ENCODE measurements around the gene CD28. TPM values are rescaled to one million over a fixed set of nuclear protein-coding genes. Genes with fewer than 3 reads are reported as not detected.

The CD28 gene
- total RNA-seq, 2 donors from 2014 or later: 0.52 TPM; not detected in 1

- Histone ChIP-seq H3K9me3 (no peaks in the 10 kb centered on the region), H3K4me3 (no peak overlapping the region), H3K27ac (no peak overlapping the region), H3K27me3 (no peaks in the 10 kb centered on the region), H3K4me1 (peaks cover 5% of the 10 kb centered on the region), H3K36me3 (replicated peaks in 1 of 2; ENCODE audit: insufficient read depth in 1 of 2, low read depth in 2 of 2) (no peaks in the 10 kb centered on the region)
- intact Hi-C loops (cut with DNase I): no loop called here
- ATAC-seq (no peak), DNase-seq (no peak)
- no peak for TF ChIP-seq POLR2A (IDR thresholded peaks at IDR 0.05)
Measured at GRCh38 chr2:203662951-203663350, 43.5 kb upstream of the CD28 start.

DNA sequence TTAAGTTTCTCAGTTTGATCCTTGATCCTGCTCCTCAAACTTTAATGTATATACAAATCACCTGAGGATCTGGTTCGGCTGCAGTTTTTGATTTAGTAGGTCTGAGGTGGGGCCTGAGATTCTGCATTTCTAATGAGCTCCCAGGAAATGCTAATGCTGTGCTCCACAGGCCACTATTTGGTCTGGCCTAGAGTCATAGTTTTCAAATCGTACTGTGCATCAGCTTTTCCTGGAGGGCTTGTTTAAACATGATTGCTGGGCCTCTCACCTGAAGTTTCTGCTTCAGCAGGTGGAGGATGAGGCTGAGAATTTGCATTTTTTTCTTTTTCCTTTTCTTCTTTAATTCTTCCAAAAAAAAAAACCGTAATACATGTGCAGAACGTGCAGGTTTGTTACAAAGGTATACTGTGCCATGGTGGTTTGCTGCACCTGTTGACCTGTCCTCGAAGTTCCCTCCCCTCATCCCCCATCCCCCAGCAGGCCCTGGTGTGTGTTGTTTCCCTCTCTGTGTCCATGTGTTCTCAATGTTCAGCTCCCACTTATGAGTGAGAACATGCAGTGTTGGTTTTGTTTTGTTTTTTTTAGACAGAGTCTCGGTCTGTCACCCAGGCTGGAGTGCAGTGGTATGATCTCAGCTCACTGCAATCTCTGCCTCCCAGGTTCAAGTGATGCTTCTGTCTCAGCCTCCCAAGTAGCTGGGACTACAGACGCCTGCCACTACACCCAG is 42.2 kb upstream of the CD28 start:
- Histone ChIP-seq H3K36me3 (replicated peaks in 1 of 2; ENCODE audit: insufficient read depth in 1 of 2, low read depth in 2 of 2) (no peaks in the 10 kb centered on the region), H3K27ac (no peak overlapping the region), H3K4me1 (peaks cover 5% of the 10 kb centered on the region), H3K9me3 (no peaks in the 10 kb centered on the region), H3K4me3 (no peak overlapping the region), H3K27me3 (no peaks in the 10 kb centered on the region)
- TF ChIP-seq POLR2A (IDR thresholded peaks at IDR 0.05): no peak
- TF ChIP-seq CTCF (IDR thresholded peaks at IDR 0.05): no peak
- no peak for ATAC-seq
- DNase-seq: no peak
- WGBS, 2 donors: 72% methylated on average over 7 of the region's 7 CpGs
- intact Hi-C loops (cut with DNase I): no loop called here

- 93 to 98% methylated on average over 2 of the region's 2 CpGs for WGBS, 2 donors
Measured at GRCh38 chr2:203667838-203668237, 38.6 kb upstream of the CD28 start.

DNA sequence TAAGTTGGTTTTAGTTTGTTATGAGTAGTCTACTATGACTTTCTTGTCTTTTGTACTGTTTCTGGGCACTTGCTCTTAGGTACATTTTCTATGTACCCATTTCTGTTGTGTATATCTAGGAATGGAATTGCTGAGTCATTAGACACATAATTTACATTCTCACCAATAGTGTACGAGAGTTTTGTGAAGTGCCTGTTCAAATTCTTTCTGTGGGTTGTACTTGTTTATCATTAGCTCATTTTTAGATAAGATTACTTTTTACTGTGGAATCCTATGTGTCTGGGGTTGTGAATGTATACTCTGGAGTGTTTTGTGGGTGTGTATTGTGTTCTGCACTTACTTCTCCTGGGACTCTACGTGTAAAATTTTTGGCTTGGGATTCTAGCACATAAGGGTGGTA is 36.6 kb upstream of the CD28 start:
- peaks cover 10% of the 10 kb centered on the region for H3K4me1 ChIP-seq
- intact Hi-C loops (cut with DNase I): no loop called here
- H3K9me3 ChIP-seq: no peaks in the 10 kb centered on the region
- no peaks in the 10 kb centered on the region for H3K27me3 ChIP-seq
- no peak overlapping the region for H3K27ac ChIP-seq
- DNase-seq (no peak), ATAC-seq (no peak)
- H3K36me3 ChIP-seq (replicated peaks in 1 of 2; ENCODE audit: insufficient read depth in 1 of 2, low read depth in 2 of 2): no peaks in the 10 kb centered on the region
- 62 to 64% methylated on average over 2 of the region's 2 CpGs for WGBS, 2 donors
- TF ChIP-seq CTCF (IDR thresholded peaks at IDR 0.05) (no peak), POLR2A (IDR thresholded peaks at IDR 0.05) (no peak)
- no peak overlapping the region for H3K4me3 ChIP-seq

More at GRCh38 chr2:203667838-203668237, 38.6 kb upstream of the CD28 start:
- ATAC-seq (no peak), DNase-seq (no peak)
- Histone ChIP-seq H3K9me3 (no peaks in the 10 kb centered on the region), H3K36me3 (replicated peaks in 1 of 2; ENCODE audit: insufficient read depth in 1 of 2, low read depth in 2 of 2) (no peaks in the 10 kb centered on the region), H3K27me3 (no peaks in the 10 kb centered on the region), H3K4me1 (peaks cover 10% of the 10 kb centered on the region), H3K27ac (no peak overlapping the region), H3K4me3 (no peak overlapping the region)
- TF ChIP-seq CTCF (IDR thresholded peaks at IDR 0.05): no peak
- no peak for TF ChIP-seq POLR2A (IDR thresholded peaks at IDR 0.05)
- intact Hi-C loops (cut with DNase I): no loop called here

GRCh38 chr2:203670939-203671338 is 35.5 kb upstream of the CD28 start:
- Histone ChIP-seq H3K9me3 (no peaks in the 10 kb centered on the region), H3K36me3 (replicated peaks in 1 of 2; ENCODE audit: insufficient read depth in 1 of 2, low read depth in 2 of 2) (no peaks in the 10 kb centered on the region), H3K27ac (no peak overlapping the region), H3K4me3 (no peak overlapping the region), H3K4me1 (peaks cover 10% of the 10 kb centered on the region), H3K27me3 (no peaks in the 10 kb centered on the region)
- ATAC-seq (no peak), DNase-seq (no peak)
- TF ChIP-seq POLR2A (IDR thresholded peaks at IDR 0.05) (no peak), CTCF (IDR thresholded peaks at IDR 0.05) (no peak)
- intact Hi-C loops (cut with DNase I): no loop called here
